HepG2 (cell line): ENCODE measurements around the gene ELFN1. TPM values are rescaled to one million over a fixed set of nuclear protein-coding genes. Genes with fewer than 3 reads are reported as not detected.

Experiments
- ATAC-seq: fragments of 200-7000 bp; cut with Tn5 transposase; 3 replicates; pipeline ENCODE4 v1.9.1; 2020; ENCODE audit warnings: mild to moderate bottlenecking, moderate library complexity
- BruUV-seq: library from RNA; stranded (reverse); fragments of 400-500 nt; replicated peaks from 2 replicates; lab custom pipeline; 2021; lab: Mats Ljungman, UMichigan
- CTCF ChIA-PET: fragments of 300-600 bp; formaldehyde crosslinking; extraction: SDS; loops from one replicate; lab custom pipeline; 2021; ENCODE audit warnings: low total read pairs, inconsistent platforms, low intra/inter-chr PET ratio; lab: Yijun Ruan, JAX
- POLR2A ChIA-PET: fragments of 350-600 bp; sonication (Branson Sonifier 250); formaldehyde crosslinking; loops from one replicate; lab custom pipeline; 2020; ENCODE audit warnings: antibody characterized with exemption, inconsistent platforms; lab: Yijun Ruan, JAX
- DNase-seq: peaks from one replicate; pipeline ENCODE4 v3.0.0-alpha.2; 2015; ENCODE audit warnings: low spot score
- FAIRE-seq: peaks from 3 replicates; lab custom pipeline; 2011; peaks lifted over from hg19 to GRCh38; lab: Jason Lieb, UNC
- H2AFZ ChIP-seq: one replicate; pipeline ENCODE4 v1.6.1; 2011; ENCODE audit warnings: low read length, inconsistent platforms
- H3K27ac ChIP-seq: fragments of 300-600 bp; 3 replicates; pipeline ENCODE4 v1.8.0; 2011; ENCODE audit warnings: mixed run types, mild to moderate bottlenecking, mixed read lengths, low read length, inconsistent platforms; ENCODE audit not compliant: insufficient read depth; ENCODE audit errors: extremely low read length
- H3K27me3 ChIP-seq, 2 experiments: fragments of 200-600 bp in 1 of 2; 2 replicates in 1 of 2; 3 replicates in 1 of 2; pipeline versions ENCODE4 v1.6.0 to v1.8.0; 2011; ENCODE audit warnings: low read length in 2 of 2, mild to moderate bottlenecking in 2 of 2, moderate library complexity in 2 of 2, inconsistent platforms in 1 of 2; ENCODE audit not compliant: insufficient read depth in 2 of 2, control insufficient read depth in 1 of 2
- H3K36me3 ChIP-seq, 2 experiments: fragments of 200-600 bp in 1 of 2; replicated peaks in 1 of 2; 2 replicates in 1 of 2; 3 replicates in 1 of 2; pipeline versions ENCODE4 v1.5.1 to v1.8.0; 2011; ENCODE audit warnings: low read length in 2 of 2, inconsistent platforms in 1 of 2; ENCODE audit not compliant: insufficient read depth in 2 of 2, control insufficient read depth in 1 of 2
- H3K4me1 ChIP-seq: 2 replicates; pipeline ENCODE4 v1.5.1; 2012; ENCODE audit warnings: low read length, inconsistent platforms; ENCODE audit not compliant: insufficient read depth
- H3K4me2 ChIP-seq: 2 replicates; pipeline ENCODE4 v1.6.0; 2011; ENCODE audit warnings: low read depth, low read length, inconsistent platforms
- H3K4me3 ChIP-seq, 3 experiments: fragments of 200-600 bp in 1 of 3; sonication (generic), shearing (Covaris generic) in 1 of 3; replicated peaks in 1 of 3; 2 replicates each; pipeline ENCODE4 v1.5.1; 2011 to 2016; ENCODE audit warnings: low read length in 3 of 3, inconsistent platforms in 2 of 3, low read depth in 2 of 3, mild to moderate bottlenecking in 2 of 3, control low read depth in 1 of 3, mixed read lengths in 1 of 3; ENCODE audit not compliant: insufficient read depth in 1 of 3
- H3K79me2 ChIP-seq: one replicate; pipeline ENCODE4 v1.6.1; 2011; ENCODE audit warnings: low read length, inconsistent platforms; ENCODE audit not compliant: insufficient read depth
- H3K9ac ChIP-seq: 2 replicates; pipeline ENCODE4 v1.6.0; 2011; ENCODE audit warnings: mild to moderate bottlenecking, low read depth, low read length, inconsistent platforms; ENCODE audit not compliant: insufficient read depth
- H3K9me3 ChIP-seq: 2 replicates; pipeline ENCODE4 v1.5.1; 2012; ENCODE audit warnings: mild to moderate bottlenecking, low read length
- H4K20me1 ChIP-seq: 2 replicates; pipeline ENCODE4 v1.6.0; 2011; ENCODE audit warnings: inconsistent platforms, mild to moderate bottlenecking, low read length, moderate library complexity; ENCODE audit not compliant: insufficient read depth
- KAT7 ChIP-seq: IDR thresholded peaks from 2 replicates; pipeline ENCODE4 v1.6.1; 2018; ENCODE audit warnings: borderline replicate concordance, missing compliant biosample characterization
- MNT ChIP-seq: fragments of 450-650 bp; IDR thresholded peaks from 2 replicates; pipeline ENCODE4 v1.6.1; 2016
- ZXDC ChIP-seq: sonication (generic); formaldehyde crosslinking; IDR thresholded peaks from 2 replicates; pipeline ENCODE4 v1.5.0; 2020; ENCODE audit warnings: mild to moderate bottlenecking, missing genetic modification reagents
- WGBS: methylation state at CpG from one replicate; pipeline ENCODE4 v1.1.6; 2017; ENCODE audit warnings: low lambda C conversion rate; 5-methylcytosine and 5-hydroxymethylcytosine counted together
- in situ Hi-C: cut with HindIII; loops from 2 replicates; pipeline ENCODE4 v1.10.0; 2017; ENCODE audit warnings: low pct_unique_long_range_greater_than_20kb; ENCODE audit not compliant: extremely low pct_ligation_motif_present
- intact Hi-C: fragments of 100-400 bp; cut with micrococcal nuclease; formaldehyde crosslinking; loops from one replicate; pipeline ENCODE4 v1.10.0; 2022; ENCODE audit not compliant: unreplicated experiment
- polyA plus RNA-seq, 8 experiments: library from polyadenylated mRNA; depleted of rRNA in 3 of 8; stranded (reverse) in 7 of 8; unstranded in 1 of 8; fragments of >200 nt; fragmentation: Illumina TruSeq in 4 of 8; extraction: Trizol in 4 of 8; gene quantifications; 2 replicates each; pipeline versions ENCODE4 v1.2.1 to v1.2.3, GENCODE V29; 2011 to 2016; ENCODE audit warnings: low read depth in 4 of 8, missing spikeins in 1 of 8, mixed read lengths in 1 of 8; ENCODE audit not compliant: insufficient read depth in 1 of 8
- total RNA-seq, 5 experiments: library from RNA; depleted of rRNA; stranded (reverse); fragments of >200 nt; fragmentation: Illumina TruSeq; extraction: Trizol; gene quantifications; 2 replicates each; pipeline ENCODE4 v1.2.3, GENCODE V29; 2016; ENCODE audit warnings: low read depth in 1 of 5

Gene ELFN1
- total and polyA plus RNA-seq, 2 of the 13 experiments (the other 11 are each of a cell fraction or from before 2014, with no cell fraction given), result 0.13 to 0.18 TPM

- TF ChIP-seq KAT7, result no peak
- TF ChIP-seq MNT, result peak; percentile 74
- TF ChIP-seq ZXDC (CRISPR knock-in tag), result no peak
- ChIA-PET CTCF (no interaction called here), POLR2A (no interaction called here)
- H3K4me2 ChIP-seq, result no peak overlapping the region
- 77% methylated on average over 27 of the region's 27 CpGs for whole genome bisulfite sequencing
- no peaks in the 10 kb centered on the region for H3K36me3 ChIP-seq
- BruUV-seq, result no TSS peak
- no peaks in the 10 kb centered on the region for H4K20me1 ChIP-seq
- H3K4me3 ChIP-seq, result no peak overlapping the region
- peaks cover 5% of the 10 kb centered on the region; the same call in 1 of the 2 replicates for H3K4me1 ChIP-seq
- no peak for FAIRE-seq
- no peak overlapping the region for H3K27ac ChIP-seq
- H3K79me2 ChIP-seq, result no peaks in the 10 kb centered on the region
- peaks cover 0 to 12% of the 10 kb centered on the region in 2 experiments; a peak in 1 of 5 replicates for H3K27me3 ChIP-seq
- no peak overlapping the region for H3K9ac ChIP-seq
- no peak for DNase-seq
- peaks cover 8% of the 10 kb centered on the region for H3K9me3 ChIP-seq
- in situ Hi-C loops, result no loop called here
- ATAC-seq, result no peak
- no peak overlapping the region for H2AFZ ChIP-seq
- intact Hi-C loops, result no loop called here
These were observed 30.7 kb downstream of the ELFN1 start for GRCh38 chr7:1700536-1701333.
